ENCODE data around the gene SCGB2B2. TPM values are rescaled to one million over a fixed set of nuclear protein-coding genes. Genes with fewer than 3 reads are reported as not detected.

SCGB2B2 gene
- total and polyA plus RNA-seq, 2 of the 4 experiments (the other 2 are of a cell fraction), result not detected

DNA sequence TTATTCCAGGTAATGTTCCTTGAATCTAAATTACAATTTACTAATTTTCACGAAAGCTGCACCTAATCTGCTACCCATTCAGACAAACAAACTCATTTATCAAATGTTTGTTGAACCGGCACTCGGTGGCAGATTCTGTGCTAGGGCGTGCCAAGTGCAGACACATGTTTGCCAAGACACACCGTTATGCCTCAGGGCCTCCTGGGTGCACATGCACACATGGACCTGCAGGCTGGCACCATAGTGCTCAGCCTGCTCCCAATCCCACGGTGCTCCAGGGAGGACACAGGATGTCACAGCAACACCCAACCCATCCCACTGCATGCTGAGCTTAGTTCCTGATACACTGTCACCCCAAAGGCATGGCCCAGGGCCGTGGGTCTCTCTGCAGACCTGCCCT is 7.7 kb downstream of the SCGB2B2 start:
- 75% methylated on average over 2 of the region's 7 CpGs; no CpG with 5 or more reads in 1 of the 2 experiments for WGBS, 2 experiments (ENCODE audit: extremely low coverage in 2 of 2, insufficient read length in 1 of 2)
- H3K56ac ChIP-seq (ENCODE audit: extremely low read depth, insufficient read depth, low read length), result no peak overlapping the region
- H3K4me3 ChIP-seq (ENCODE audit: insufficient read depth, low read depth, low read length), result no peak overlapping the region
- POLR2A ChIA-PET (ENCODE audit: unreplicated experiment), result no interaction called here
- H3K36me3 ChIP-seq (ENCODE audit: control insufficient read depth, insufficient read depth, low read length), result no peaks in the 10 kb centered on the region
- H2BK15ac ChIP-seq (ENCODE audit: low read depth, low read length), result no peak overlapping the region
- no peaks in the 10 kb centered on the region for H3K79me1 ChIP-seq (ENCODE audit: low read depth in 1 of 2, low read length in 2 of 2)
- no peak overlapping the region for H3K27ac ChIP-seq (ENCODE audit: insufficient read depth, low read length)
- BruUV-seq (replicated peaks), result no TSS peak
- H4K20me1 ChIP-seq (ENCODE audit: insufficient read depth, low read length), result no peaks in the 10 kb centered on the region
- H2AK5ac ChIP-seq (ENCODE audit: low read depth, low read length), result no peak overlapping the region
- no peak overlapping the region for H4K5ac ChIP-seq (ENCODE audit: low read depth, low read length)
- H4K8ac ChIP-seq (ENCODE audit: low read depth in 2 of 2, low read length in 2 of 2), result no peak overlapping the region
- no peak overlapping the region for H2BK20ac ChIP-seq (ENCODE audit: low read depth, low read length)
- H2BK5ac ChIP-seq (ENCODE audit: low read depth, low read length, poor library complexity, severe bottlenecking), result no peak overlapping the region
- DNase-seq (no peak), ATAC-seq (ENCODE audit: low read depth) (no peak)
- no peak overlapping the region for H4K91ac ChIP-seq (ENCODE audit: insufficient read depth, low read depth, low read length)
- no peak overlapping the region for H2AK9ac ChIP-seq (replicated peaks; ENCODE audit: low read depth, low read length, poor library complexity)
- H3K9me1 ChIP-seq (ENCODE audit: insufficient read depth, low read length), result no peaks in the 10 kb centered on the region
- TF ChIP-seq MAZ (IDR thresholded peaks at IDR 0.05; ENCODE audit: borderline replicate concordance, low read depth, low read length) (no peak), BHLHE40 (IDR thresholded peaks at IDR 0.05; ENCODE audit: low read depth, low read length) (no peak), POLR2A (IDR thresholded peaks at IDR 0.05; ENCODE audit: low read depth, low read length) (no peak), USF2 (IDR thresholded peaks at IDR 0.05; ENCODE audit: low read depth, low read length) (no peak), FOS (IDR thresholded peaks at IDR 0.05; ENCODE audit: low read depth, low read length) (no peak), NFE2L2 (IDR thresholded peaks at IDR 0.05; ENCODE audit: low read depth, low read length) (no peak)
- TF ChIP-seq, protein P1, sequence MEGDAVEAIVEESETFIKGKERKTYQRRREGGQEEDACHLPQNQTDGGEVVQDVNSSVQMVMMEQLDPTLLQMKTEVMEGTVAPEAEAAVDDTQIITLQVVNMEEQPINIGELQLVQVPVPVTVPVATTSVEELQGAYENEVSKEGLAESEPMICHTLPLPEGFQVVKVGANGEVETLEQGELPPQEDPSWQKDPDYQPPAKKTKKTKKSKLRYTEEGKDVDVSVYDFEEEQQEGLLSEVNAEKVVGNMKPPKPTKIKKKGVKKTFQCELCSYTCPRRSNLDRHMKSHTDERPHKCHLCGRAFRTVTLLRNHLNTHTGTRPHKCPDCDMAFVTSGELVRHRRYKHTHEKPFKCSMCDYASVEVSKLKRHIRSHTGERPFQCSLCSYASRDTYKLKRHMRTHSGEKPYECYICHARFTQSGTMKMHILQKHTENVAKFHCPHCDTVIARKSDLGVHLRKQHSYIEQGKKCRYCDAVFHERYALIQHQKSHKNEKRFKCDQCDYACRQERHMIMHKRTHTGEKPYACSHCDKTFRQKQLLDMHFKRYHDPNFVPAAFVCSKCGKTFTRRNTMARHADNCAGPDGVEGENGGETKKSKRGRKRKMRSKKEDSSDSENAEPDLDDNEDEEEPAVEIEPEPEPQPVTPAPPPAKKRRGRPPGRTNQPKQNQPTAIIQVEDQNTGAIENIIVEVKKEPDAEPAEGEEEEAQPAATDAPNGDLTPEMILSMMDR (conservative IDR thresholded peaks at IDR 0.05; ENCODE audit: low read depth, low read length), result no peak
- TF ChIP-seq, protein P2, sequence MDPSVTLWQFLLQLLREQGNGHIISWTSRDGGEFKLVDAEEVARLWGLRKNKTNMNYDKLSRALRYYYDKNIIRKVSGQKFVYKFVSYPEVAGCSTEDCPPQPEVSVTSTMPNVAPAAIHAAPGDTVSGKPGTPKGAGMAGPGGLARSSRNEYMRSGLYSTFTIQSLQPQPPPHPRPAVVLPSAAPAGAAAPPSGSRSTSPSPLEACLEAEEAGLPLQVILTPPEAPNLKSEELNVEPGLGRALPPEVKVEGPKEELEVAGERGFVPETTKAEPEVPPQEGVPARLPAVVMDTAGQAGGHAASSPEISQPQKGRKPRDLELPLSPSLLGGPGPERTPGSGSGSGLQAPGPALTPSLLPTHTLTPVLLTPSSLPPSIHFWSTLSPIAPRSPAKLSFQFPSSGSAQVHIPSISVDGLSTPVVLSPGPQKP (IDR thresholded peaks at IDR 0.05; ENCODE audit: borderline replicate concordance, low read depth, low read length), result no peak
- no peak overlapping the region for H3K4ac ChIP-seq (ENCODE audit: low read depth, low read length)
- intact Hi-C loops (cut with micrococcal nuclease), result no loop called here
- H2AFZ ChIP-seq (replicated peaks; ENCODE audit: low read length, poor library complexity), result no peak overlapping the region
- no peak overlapping the region for H3K9ac ChIP-seq (ENCODE audit: low read depth, low read length)
- H3K4me1 ChIP-seq (ENCODE audit: control insufficient read depth, insufficient read depth, low read length), result peaks cover 5% of the 10 kb centered on the region
- CTCF ChIA-PET, result interaction anchor here (0.6 kb wide), 1 partner anchor 49 kb away, joined by 3 read pairs; no protein-coding TSS in a partner anchor
- no peak overlapping the region for H3K18ac ChIP-seq (ENCODE audit: low read depth, low read length)
- in situ Hi-C loops (cut with MboI; ENCODE audit: low sequenced_read_pairs), result no loop called here
- H3K23ac ChIP-seq (ENCODE audit: low read depth, low read length), result no peak overlapping the region
- no peaks in the 10 kb centered on the region for H3K27me3 ChIP-seq (ENCODE audit: control insufficient read depth, insufficient read depth, low read length)
- H3K14ac ChIP-seq (replicated peaks; ENCODE audit: low read depth, low read length), result no peak overlapping the region
- dilution Hi-C loops (cut with HindIII; ENCODE audit: low sequenced_read_pairs, unreplicated experiment), result no loop called here
- no peak overlapping the region for H2BK120ac ChIP-seq (ENCODE audit: low read depth, low read length)
- no peak overlapping the region for H3K4me2 ChIP-seq (ENCODE audit: low read depth, low read length)
- no peaks in the 10 kb centered on the region for H3K9me3 ChIP-seq (ENCODE audit: control insufficient read depth, insufficient read depth, low read length)

Measured in IMR-90 (cell line).